ENCODE measurements around the gene SLC7A8. TPM values are rescaled to one million over a fixed set of nuclear protein-coding genes. Genes with fewer than 3 reads are reported as not detected.

SLC7A8 gene
- total RNA-seq, 1 donor from 2014 or later: 62.3 TPM

- H3K27ac Mint-ChIP-seq: peak overlapping the region; percentile 9
- peaks cover 26% of the 10 kb centered on the region for H3K4me1 Mint-ChIP-seq
- H3K4me3 Mint-ChIP-seq: no peak overlapping the region
- no peak for TF ChIP-seq CTCF (IDR thresholded peaks at IDR 0.05; ENCODE audit: unreplicated experiment)
- DNase-seq (ENCODE audit: low spot score in 2 of 2, unreplicated experiment in 2 of 2): no peak
- peaks cover 5% of the 10 kb centered on the region for H3K9me3 Mint-ChIP-seq
- H3K27me3 Mint-ChIP-seq (ENCODE audit: low read depth): no peaks in the 10 kb centered on the region
- peaks cover 21% of the 10 kb centered on the region for H3K36me3 Mint-ChIP-seq
Observed at GRCh38 chr14:23148591-23149249, 34.7 kb downstream of the SLC7A8 start.

DNA sequence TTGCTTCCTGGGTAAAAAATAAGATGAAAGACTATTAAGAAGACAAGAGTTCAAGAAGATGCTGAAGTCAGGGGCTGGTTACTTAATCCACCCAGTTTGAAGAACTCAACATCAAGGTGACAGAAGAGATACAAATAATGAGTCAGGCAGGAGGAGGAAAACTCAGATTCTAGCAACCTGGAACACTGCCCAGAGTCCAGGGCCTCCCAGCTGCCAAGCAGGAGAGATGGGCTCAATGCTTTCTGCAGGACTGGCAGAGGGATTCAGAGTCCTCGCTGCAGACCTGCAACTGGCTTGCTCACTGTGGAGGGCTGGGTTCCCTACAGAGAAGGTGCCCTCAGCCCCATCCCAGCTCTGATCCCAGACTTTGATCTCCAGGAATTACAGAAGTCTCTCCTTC lies 35.8 kb downstream of the SLC7A8 start:
- Mint-ChIP-seq H3K4me1 (peaks cover 19% of the 10 kb centered on the region), H3K27me3 (ENCODE audit: low read depth) (no peaks in the 10 kb centered on the region), H3K4me3 (no peak overlapping the region), H3K9me3 (peaks cover 5% of the 10 kb centered on the region), H3K27ac (no peak overlapping the region), H3K36me3 (peaks cover 21% of the 10 kb centered on the region)
- no peak for DNase-seq (ENCODE audit: low spot score in 2 of 2, unreplicated experiment in 2 of 2)
- no peak for TF ChIP-seq CTCF (IDR thresholded peaks at IDR 0.05; ENCODE audit: unreplicated experiment)

GRCh38 chr14:23146980-23147379 lies 36.5 kb downstream of the SLC7A8 start:
- Mint-ChIP-seq H3K4me3 (no peak overlapping the region), H3K27ac (no peak overlapping the region), H3K9me3 (peaks cover 5% of the 10 kb centered on the region), H3K4me1 (peaks cover 23% of the 10 kb centered on the region), H3K27me3 (ENCODE audit: low read depth) (no peaks in the 10 kb centered on the region), H3K36me3 (peaks cover 21% of the 10 kb centered on the region)
- DNase-seq (ENCODE audit: low spot score in 2 of 2, unreplicated experiment in 2 of 2): no peak
- no peak for TF ChIP-seq CTCF (IDR thresholded peaks at IDR 0.05; ENCODE audit: unreplicated experiment)

- H3K36me3 Mint-ChIP-seq: peaks cover 21% of the 10 kb centered on the region
- no peak overlapping the region for H3K4me3 Mint-ChIP-seq
- peaks cover 27% of the 10 kb centered on the region for H3K4me1 Mint-ChIP-seq
- peaks cover 5% of the 10 kb centered on the region for H3K9me3 Mint-ChIP-seq
- H3K27me3 Mint-ChIP-seq (ENCODE audit: low read depth): no peaks in the 10 kb centered on the region
- no peak for DNase-seq (ENCODE audit: low spot score in 2 of 2, unreplicated experiment in 2 of 2)
- no peak overlapping the region for H3K27ac Mint-ChIP-seq
- no peak for TF ChIP-seq CTCF (IDR thresholded peaks at IDR 0.05; ENCODE audit: unreplicated experiment)
Observed at GRCh38 chr14:23146351-23146910, 37.0 kb downstream of the SLC7A8 start.

- no peaks in the 10 kb centered on the region for H3K27me3 Mint-ChIP-seq (ENCODE audit: low read depth)
- H3K4me3 Mint-ChIP-seq: no peak overlapping the region
- TF ChIP-seq CTCF (IDR thresholded peaks at IDR 0.05; ENCODE audit: unreplicated experiment): no peak
- peaks cover 21% of the 10 kb centered on the region for H3K36me3 Mint-ChIP-seq
- H3K9me3 Mint-ChIP-seq: peaks cover 5% of the 10 kb centered on the region
- DNase-seq (ENCODE audit: low spot score in 2 of 2, unreplicated experiment in 2 of 2): no peak
- H3K27ac Mint-ChIP-seq: peak overlapping the region; percentile 81
- H3K4me1 Mint-ChIP-seq: peaks cover 27% of the 10 kb centered on the region
Observed at GRCh38 chr14:23145794-23146350, 37.6 kb downstream of the SLC7A8 start.
